Gastrocnemius medialis (tissue), 4 donors: ENCODE data around the gene GNGT2. TPM values are rescaled to one million over a fixed set of nuclear protein-coding genes. Genes with fewer than 3 reads are reported as not detected.
A peak's percentile ranks its signal among the peaks of the same experiment; 100 is the strongest.

ENCODE experiments used
- ATAC-seq, 2 donors: fragments of 150-250 bp; one replicate each; pipeline ENCODE4 v1.9.1; 2016
- DNase-seq, 2 donors: peaks; one replicate each; pipeline ENCODE4 v3.0.0-alpha.2; 2019
- H3K27ac ChIP-seq, 4 donors: fragments of 200-600 bp; sonication (generic); 1 replicate in 1 of 4; 2 replicates in 3 of 4; pipeline ENCODE4 v1.5.1; 2016 to 2018; ENCODE audit warnings: mild to moderate bottlenecking in 2 of 4, moderate library complexity in 1 of 4
- H3K27me3 ChIP-seq, 3 donors: fragments of 200-600 bp; sonication (generic) in 2 of 3; 1 replicate in 1 of 3; 2 replicates in 2 of 3; pipeline versions ENCODE4 v1.5.1 to v1.6.0; 2016 to 2019; ENCODE audit warnings: mild to moderate bottlenecking in 1 of 3, moderate library complexity in 1 of 3
- H3K36me3 ChIP-seq, 2 donors: fragments of 200-600 bp; sonication (generic) in 1 of 2; one replicate each; pipeline ENCODE4 v1.5.1; 2017 to 2018
- H3K4me1 ChIP-seq, 2 donors: fragments of 200-600 bp; sonication (generic) in 1 of 2; one replicate each; pipeline ENCODE4 v1.5.1; 2016 to 2017; ENCODE audit warnings: mild to moderate bottlenecking in 2 of 2
- H3K4me3 ChIP-seq, 4 donors: fragments of 200-600 bp; sonication (generic) in 3 of 4; 1 replicate in 1 of 4; 2 replicates in 3 of 4; pipeline ENCODE4 v1.5.1; 2016 to 2019; ENCODE audit warnings: mild to moderate bottlenecking in 2 of 4
- H3K9me3 ChIP-seq, 3 donors: fragments of 200-600 bp; sonication (generic) in 2 of 3; 1 replicate in 1 of 3; 2 replicates in 2 of 3; pipeline ENCODE4 v1.5.1; 2016 to 2019
- POLR2A ChIP-seq, 2 donors: fragments of 450-650 bp; IDR thresholded peaks; one replicate each; pipeline ENCODE4 v1.6.1; 2017; ENCODE audit warnings: antibody characterized with exemption in 2 of 2, mild to moderate bottlenecking in 2 of 2, moderate library complexity in 2 of 2
- in situ Hi-C, 4 donors: fragments of 200-750 bp; cut with MboI; loops; one replicate each; pipeline versions ENCODE4 v1.15.0 to v1.8.0; 2017; ENCODE audit warnings: low sequenced_read_pairs in 4 of 4
- intact Hi-C: fragments of 100-400 bp; cut with DNase I; formaldehyde crosslinking; loops from one replicate; pipeline ENCODE4 v1.15.1; 2023; ENCODE audit warnings: low total_unique reads
- total RNA-seq, 4 donors: library from RNA; depleted of rRNA; stranded (reverse); fragments of >200 nt; gene quantifications; one replicate each; pipeline versions ENCODE4 v1.1.0 to v1.2.3, GENCODE V29; 2016
- TF ChIP-seq, protein P1 (sequence below), 5 experiments: fragments of 450-650 bp in 3 of 5; fragments of 200-600 bp in 2 of 5; sonication (generic) in 2 of 5; IDR thresholded peaks in 4 of 5; conservative IDR thresholded peaks in 1 of 5; 1 replicate in 4 of 5; 2 replicates in 1 of 5; pipeline ENCODE4 v1.5.1; 2016 to 2019; ENCODE audit warnings: antibody characterized with exemption in 5 of 5, mild to moderate bottlenecking in 3 of 5, moderate library complexity in 3 of 5

The GNGT2 gene
- total RNA-seq, 4 donors from 2014 or later, result not detected

GRCh38 chr17:49240619-49241018 is 30.2 kb upstream of the GNGT2 start:
- in situ Hi-C loops (no loop called here), intact Hi-C loops (no loop called here)
- Histone ChIP-seq H3K9me3 (no peaks in the 10 kb centered on the region), H3K4me3 (no peak overlapping the region), H3K27ac (no peak overlapping the region), H3K36me3 (no peaks in the 10 kb centered on the region), H3K4me1 (no peaks in the 10 kb centered on the region), H3K27me3 (no peaks in the 10 kb centered on the region)
- ATAC-seq (no peak), DNase-seq (no peak)
- TF ChIP-seq POLR2A (IDR thresholded peaks at IDR 0.05), result no peak
- TF ChIP-seq, protein P1, sequence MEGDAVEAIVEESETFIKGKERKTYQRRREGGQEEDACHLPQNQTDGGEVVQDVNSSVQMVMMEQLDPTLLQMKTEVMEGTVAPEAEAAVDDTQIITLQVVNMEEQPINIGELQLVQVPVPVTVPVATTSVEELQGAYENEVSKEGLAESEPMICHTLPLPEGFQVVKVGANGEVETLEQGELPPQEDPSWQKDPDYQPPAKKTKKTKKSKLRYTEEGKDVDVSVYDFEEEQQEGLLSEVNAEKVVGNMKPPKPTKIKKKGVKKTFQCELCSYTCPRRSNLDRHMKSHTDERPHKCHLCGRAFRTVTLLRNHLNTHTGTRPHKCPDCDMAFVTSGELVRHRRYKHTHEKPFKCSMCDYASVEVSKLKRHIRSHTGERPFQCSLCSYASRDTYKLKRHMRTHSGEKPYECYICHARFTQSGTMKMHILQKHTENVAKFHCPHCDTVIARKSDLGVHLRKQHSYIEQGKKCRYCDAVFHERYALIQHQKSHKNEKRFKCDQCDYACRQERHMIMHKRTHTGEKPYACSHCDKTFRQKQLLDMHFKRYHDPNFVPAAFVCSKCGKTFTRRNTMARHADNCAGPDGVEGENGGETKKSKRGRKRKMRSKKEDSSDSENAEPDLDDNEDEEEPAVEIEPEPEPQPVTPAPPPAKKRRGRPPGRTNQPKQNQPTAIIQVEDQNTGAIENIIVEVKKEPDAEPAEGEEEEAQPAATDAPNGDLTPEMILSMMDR (IDR thresholded peaks at IDR 0.05 in 4 of 5, conservative IDR thresholded peaks at IDR 0.05 in 1 of 5), result no peak

DNA sequence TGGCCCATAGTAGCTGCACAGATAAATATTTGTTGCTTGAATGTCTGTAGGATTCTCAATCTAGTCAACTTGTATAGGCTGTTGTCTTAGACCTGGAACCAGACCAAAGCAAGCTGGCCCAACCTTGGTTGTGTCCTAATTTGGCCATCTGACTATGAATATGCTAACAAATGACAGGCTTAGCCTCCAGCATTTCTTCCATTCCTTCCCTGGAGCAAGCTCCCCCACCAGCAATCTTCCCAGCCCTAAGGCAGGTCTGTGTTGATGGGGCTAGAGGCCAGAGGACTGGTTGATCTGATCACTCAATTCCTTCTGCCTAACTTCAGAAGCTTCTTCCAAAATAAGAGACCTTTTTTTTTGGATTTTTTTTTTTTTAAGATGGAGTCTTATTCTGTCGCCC is 29.6 kb upstream of the GNGT2 start:
- Histone ChIP-seq H3K4me1 (no peaks in the 10 kb centered on the region), H3K36me3 (no peaks in the 10 kb centered on the region), H3K4me3 (no peak overlapping the region), H3K27ac (no peak overlapping the region), H3K9me3 (no peaks in the 10 kb centered on the region), H3K27me3 (no peaks in the 10 kb centered on the region)
- no peak for TF ChIP-seq POLR2A (IDR thresholded peaks at IDR 0.05)
- no peak for ATAC-seq
- in situ Hi-C loops, result no loop called here
- no peak for DNase-seq
- intact Hi-C loops, result no loop called here

DNA sequence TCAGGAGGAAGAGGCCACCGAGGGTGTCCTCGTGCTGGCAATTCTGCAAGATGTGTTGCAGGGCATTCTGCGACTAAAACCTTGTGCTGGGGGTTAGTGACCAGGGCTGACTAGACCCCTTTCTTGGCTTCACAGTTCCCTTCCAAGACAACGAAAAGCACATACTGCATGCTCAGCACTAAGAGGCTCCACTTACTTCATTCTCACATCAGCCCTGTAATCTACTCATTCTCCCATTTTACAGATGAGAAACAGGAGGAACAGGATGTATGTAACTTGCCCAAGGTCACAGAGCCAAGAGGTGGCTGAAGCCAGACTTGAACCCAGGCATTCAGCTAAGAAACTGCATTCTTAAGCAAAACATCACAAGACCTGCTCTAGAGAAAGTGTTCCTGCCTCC is 25.5 kb upstream of the GNGT2 start:
- intact Hi-C loops (no loop called here), in situ Hi-C loops (no loop called here)
- no peak overlapping the region for H3K4me3 ChIP-seq
- ATAC-seq (no peak), DNase-seq (no peak)
- H3K4me1 ChIP-seq, result no peaks in the 10 kb centered on the region
- H3K27ac ChIP-seq, result no peak overlapping the region
- H3K27me3 ChIP-seq, result no peaks in the 10 kb centered on the region
- no peak for TF ChIP-seq POLR2A (IDR thresholded peaks at IDR 0.05)
- TF ChIP-seq, protein P1 (IDR thresholded peaks at IDR 0.05 in 4 of 5, conservative IDR thresholded peaks at IDR 0.05 in 1 of 5), result no peak
- H3K36me3 ChIP-seq, result no peaks in the 10 kb centered on the region
- no peaks in the 10 kb centered on the region for H3K9me3 ChIP-seq

- Histone ChIP-seq H3K36me3 (no peaks in the 10 kb centered on the region), H3K27ac (no peak overlapping the region), H3K27me3 (no peaks in the 10 kb centered on the region), H3K9me3 (no peaks in the 10 kb centered on the region), H3K4me3 (no peak overlapping the region), H3K4me1 (peaks cover 0 to 8% of the 10 kb centered on the region in 2 donors)
- intact Hi-C loops (no loop called here), in situ Hi-C loops (no loop called here)
- ATAC-seq (no peak), DNase-seq (no peak)
- TF ChIP-seq POLR2A (IDR thresholded peaks at IDR 0.05), result no peak
- TF ChIP-seq, protein P1 (IDR thresholded peaks at IDR 0.05 in 4 of 5, conservative IDR thresholded peaks at IDR 0.05 in 1 of 5), result no peak
These were observed 24.2 kb upstream of the GNGT2 start for GRCh38 chr17:49234509-49235080.

GRCh38 chr17:49231563-49231894 is 21.2 kb upstream of the GNGT2 start:
- Histone ChIP-seq H3K4me3 (peak overlapping the region in 3 of 4 donors; percentile 74 to 93 (median 82)), H3K9me3 (no peaks in the 10 kb centered on the region), H3K27me3 (no peaks in the 10 kb centered on the region), H3K36me3 (no peaks in the 10 kb centered on the region), H3K27ac (no peak overlapping the region), H3K4me1 (peaks cover 0 to 21% of the 10 kb centered on the region in 2 donors)
- no peak for DNase-seq
- in situ Hi-C loops (no loop called here), intact Hi-C loops (loop anchor here (2.0 kb wide), 1 partner anchor 39 kb away; no protein-coding TSS in a partner anchor)
- no peak for TF ChIP-seq POLR2A (IDR thresholded peaks at IDR 0.05)
- TF ChIP-seq, protein P1 (IDR thresholded peaks at IDR 0.05 in 4 of 5, conservative IDR thresholded peaks at IDR 0.05 in 1 of 5), result no peak
- no peak for ATAC-seq
